ENCODE measurements around the gene MYO7B.

- TF ChIP-seq TAF1 (IDR thresholded peaks at IDR 0.05; ENCODE audit: control insufficient read depth, extremely low read depth, insufficient read depth, low read length, severe bottlenecking): no peak
- no peak for TF ChIP-seq TBP (optimal IDR thresholded peaks at IDR 0.05; ENCODE audit: low read depth, low read length)
- TF ChIP-seq NFRKB (IDR thresholded peaks at IDR 0.05; ENCODE audit: low read depth): no peak
- no peak for TF ChIP-seq SIN3A (IDR thresholded peaks at IDR 0.05; ENCODE audit: borderline replicate concordance in 2 of 2, control insufficient read depth in 1 of 2, low read depth in 2 of 2, low read length in 2 of 2)
- no peak for TF ChIP-seq JUN (IDR thresholded peaks at IDR 0.05; ENCODE audit: borderline replicate concordance, low read depth, low read length)
- no peak for TF ChIP-seq JUN (CRISPR knock-in tag; IDR thresholded peaks at IDR 0.05; ENCODE audit: borderline replicate concordance)
- TF ChIP-seq POLR2H (tag; IDR thresholded peaks at IDR 0.05; ENCODE audit: low read depth): no peak
- TF ChIP-seq AFF4 (CRISPR knock-in tag; IDR thresholded peaks at IDR 0.05): no peak
- TF ChIP-seq BRF1 (IDR thresholded peaks at IDR 0.05; ENCODE audit: borderline replicate concordance, extremely low read depth, insufficient read length): no peak
- no peak for TF ChIP-seq POLR3A (IDR thresholded peaks at IDR 0.05; ENCODE audit: borderline replicate concordance, extremely low read depth, insufficient read depth, insufficient read length)
- TF ChIP-seq HNRNPL (IDR thresholded peaks at IDR 0.05; ENCODE audit: low read depth, low read length): no peak
- no peak for TF ChIP-seq ZKSCAN1 (IDR thresholded peaks at IDR 0.05; ENCODE audit: low read depth, low read length)
- no peak for TF ChIP-seq MAX (CRISPR knock-in tag; IDR thresholded peaks at IDR 0.05)
Measured at GRCh38 chr2:127673291-127674069, 138.0 kb downstream of the MYO7B start.

Data from K562 (cell line).